GM23248 (cell line): ENCODE data around the gene PEX6. TPM values are rescaled to one million over a fixed set of nuclear protein-coding genes. Genes with fewer than 3 reads are reported as not detected.

Source experiments
- DNase-seq: peaks from one replicate; pipeline ENCODE4 v3.0.0-alpha.2; 2015
- H2AFZ ChIP-seq: fragments of 200-600 bp; sonication (generic); 2 replicates; pipeline ENCODE4 v1.6.1; 2016; ENCODE audit warnings: antibody characterized with exemption
- H3F3A ChIP-seq: fragments of 200-600 bp; sonication (generic); 2 replicates; pipeline ENCODE4 v1.6.1; 2016; ENCODE audit warnings: mild to moderate bottlenecking, antibody characterized with exemption, mixed run types; ENCODE audit not compliant: insufficient read depth
- H3K27ac ChIP-seq: fragments of 200-600 bp; sonication (generic); 2 replicates; pipeline ENCODE4 v1.5.1; 2016; ENCODE audit warnings: mild to moderate bottlenecking
- H3K27me3 ChIP-seq: fragments of 200-600 bp; sonication (generic); replicated peaks from 2 replicates; pipeline ENCODE4 v1.6.1; 2016; ENCODE audit warnings: mild to moderate bottlenecking; ENCODE audit not compliant: insufficient read depth
- H3K36me3 ChIP-seq: fragments of 200-600 bp; sonication (generic); 2 replicates; pipeline ENCODE4 v1.6.1; 2016; ENCODE audit warnings: low read depth, mild to moderate bottlenecking
- H3K4me1 ChIP-seq: fragments of 200-600 bp; sonication (generic); 2 replicates; pipeline ENCODE4 v1.6.1; 2016; ENCODE audit warnings: mild to moderate bottlenecking; ENCODE audit not compliant: insufficient read depth
- H3K4me2 ChIP-seq: fragments of 200-600 bp; sonication (generic); one replicate; pipeline ENCODE4 v1.6.1; 2016; ENCODE audit warnings: mild to moderate bottlenecking; ENCODE audit not compliant: unreplicated experiment
- H3K4me3 ChIP-seq: fragments of 200-600 bp; sonication (generic); 2 replicates; pipeline ENCODE4 v1.5.1; 2016; ENCODE audit warnings: mild to moderate bottlenecking
- H3K79me2 ChIP-seq: fragments of 200-600 bp; sonication (generic); 2 replicates; pipeline ENCODE4 v1.6.1; 2016; ENCODE audit warnings: mild to moderate bottlenecking; ENCODE audit not compliant: insufficient read depth
- H3K9ac ChIP-seq: fragments of 200-600 bp; sonication (generic); 2 replicates; pipeline ENCODE4 v1.6.1; 2016; ENCODE audit warnings: mild to moderate bottlenecking
- H3K9me2 ChIP-seq: fragments of 200-600 bp; sonication (generic); 2 replicates; pipeline ENCODE4 v1.6.1; 2016; ENCODE audit warnings: mixed run types, mild to moderate bottlenecking, moderate library complexity; ENCODE audit not compliant: insufficient read depth
- H3K9me3 ChIP-seq: fragments of 200-600 bp; sonication (generic); one replicate; pipeline ENCODE4 v1.6.1; 2017; ENCODE audit warnings: low read depth
- H4K20me1 ChIP-seq: fragments of 200-600 bp; sonication (generic); 2 replicates; pipeline ENCODE4 v1.6.0; 2016; ENCODE audit not compliant: insufficient read depth
- EZH2 ChIP-seq: fragments of 200-600 bp; sonication (generic); IDR thresholded peaks from 2 replicates; pipeline ENCODE4 v1.6.1; 2018; ENCODE audit warnings: antibody characterized with exemption, mild to moderate bottlenecking; ENCODE audit not compliant: insufficient read depth, poor library complexity, severe bottlenecking
- EZH2phosphoT487 ChIP-seq: fragments of 200-600 bp; sonication (generic); IDR thresholded peaks from 2 replicates; pipeline ENCODE4 v1.6.1; 2018; ENCODE audit warnings: antibody characterized with exemption, moderate library complexity, mild to moderate bottlenecking, low read depth; ENCODE audit not compliant: insufficient read depth
- WGBS, 2 experiments: methylation state at CpG; one replicate each; pipeline ENCODE4 v1.1.6; 2015 to 2017; ENCODE audit warnings: low lambda C conversion rate in 2 of 2, low coverage in 1 of 2; ENCODE audit errors: missing lambda C conversion rate in 2 of 2; 5-methylcytosine and 5-hydroxymethylcytosine counted together
- in situ Hi-C: fragments of 300-500 bp; cut with MboI; formaldehyde crosslinking; loops from 2 replicates; pipeline ENCODE4 v1.15.0; 2020
- polyA plus RNA-seq: library from polyadenylated mRNA; unstranded; fragments of >200 nt; fragmentation: Nextera tagmentation; extraction: Ambion mirVana; gene quantifications from 2 replicates; pipeline ENCODE4 v1.2.1, GENCODE V29; 2016
- total RNA-seq: library from RNA; depleted of rRNA; stranded (reverse); fragments of >200 nt; shearing (Covaris generic); gene quantifications from 2 replicates; pipeline ENCODE4 v1.2.3, GENCODE V29; 2014

Gene PEX6
- total and polyA plus RNA-seq, 2 experiments from 2014 or later = 12.5 to 44.2 TPM

GRCh38 chr6:42963855-42964605, 15.0 kb downstream of the PEX6 start:
- in situ Hi-C loops = no loop called here
- no peaks in the 10 kb centered on the region for H3K27me3 ChIP-seq
- 82 to 84% methylated on average over 7 to 9 of the region's 9 CpGs for WGBS, 2 experiments
- no peak overlapping the region for H2AFZ ChIP-seq
- no peaks in the 10 kb centered on the region for H3K36me3 ChIP-seq
- no peak overlapping the region for H3K9ac ChIP-seq
- no peak overlapping the region for H3K27ac ChIP-seq
- H4K20me1 ChIP-seq = no peaks in the 10 kb centered on the region
- 0 out of 2 replicates have a peak, but pooled peaks cover 4% of the 10 kb centered on the region for H3K4me1 ChIP-seq
- no peaks in the 10 kb centered on the region for H3K9me2 ChIP-seq
- H3F3A ChIP-seq = no peaks in the 10 kb centered on the region
- no peaks in the 10 kb centered on the region for H3K79me2 ChIP-seq
- peak; percentile 55 for DNase-seq
- no peak overlapping the region for H3K4me2 ChIP-seq
- H3K9me3 ChIP-seq = no peaks in the 10 kb centered on the region
- no peak overlapping the region for H3K4me3 ChIP-seq
- no peak for TF ChIP-seq EZH2phosphoT487

GRCh38 chr6:42963179-42963854, 15.7 kb downstream of the PEX6 start:
- Histone ChIP-seq H3K4me2 (no peak overlapping the region), H3K9ac (no peak overlapping the region)
- in situ Hi-C loops = no loop called here

GRCh38 chr6:42962502-42963178, 16.3 kb downstream of the PEX6 start:
- TF ChIP-seq EZH2phosphoT487 (no peak), EZH2 (no peak)
- no peaks in the 10 kb centered on the region for H4K20me1 ChIP-seq
- in situ Hi-C loops = no loop called here

More at GRCh38 chr6:42963179-42963854, 15.7 kb downstream of the PEX6 start:
- no peaks in the 10 kb centered on the region for H3K79me2 ChIP-seq
- H4K20me1 ChIP-seq = no peaks in the 10 kb centered on the region
- no peaks in the 10 kb centered on the region for H3K27me3 ChIP-seq
- H3K4me1 ChIP-seq = 0 out of 2 replicates have a peak, but pooled peaks cover 4% of the 10 kb centered on the region
- no peaks in the 10 kb centered on the region for H3K9me2 ChIP-seq
- no peak overlapping the region for H3K4me3 ChIP-seq
- TF ChIP-seq EZH2 (no peak), EZH2phosphoT487 (no peak)
- H3K36me3 ChIP-seq = no peaks in the 10 kb centered on the region
- H3K27ac ChIP-seq = no peak overlapping the region
- WGBS, 2 experiments = 81 to 84% methylated on average over 12 of the region's 12 CpGs
- H2AFZ ChIP-seq = no peak overlapping the region
- no peaks in the 10 kb centered on the region for H3F3A ChIP-seq
- no peak for DNase-seq
- H3K9me3 ChIP-seq = no peaks in the 10 kb centered on the region

GRCh38 chr6:42962096-42962495, 16.9 kb downstream of the PEX6 start:
- no peak overlapping the region for H2AFZ ChIP-seq
- H3K4me3 ChIP-seq = no peak overlapping the region
- no peaks in the 10 kb centered on the region for H3K9me3 ChIP-seq
- H3K27me3 ChIP-seq = no peaks in the 10 kb centered on the region
- no peaks in the 10 kb centered on the region for H3K79me2 ChIP-seq
- TF ChIP-seq EZH2 = no peak
- TF ChIP-seq EZH2phosphoT487 = no peak
- no peaks in the 10 kb centered on the region for H3K9me2 ChIP-seq
- no peak overlapping the region for H3K27ac ChIP-seq
- H3K4me1 ChIP-seq = 0 out of 2 replicates have a peak, but pooled peaks cover 4% of the 10 kb centered on the region
- H3F3A ChIP-seq = no peaks in the 10 kb centered on the region
- WGBS, 2 experiments = 86% methylated on average over 11 to 12 of the region's 12 CpGs
- H3K36me3 ChIP-seq = no peaks in the 10 kb centered on the region
- in situ Hi-C loops = no loop called here
- DNase-seq = no peak
- H3K9ac ChIP-seq = no peak overlapping the region
- H3K4me2 ChIP-seq = no peak overlapping the region
- no peaks in the 10 kb centered on the region for H4K20me1 ChIP-seq

More at GRCh38 chr6:42962502-42963178, 16.3 kb downstream of the PEX6 start:
- 0 out of 2 replicates have a peak, but pooled peaks cover 4% of the 10 kb centered on the region for H3K4me1 ChIP-seq
- WGBS, 2 experiments = 87 to 92% methylated on average over 13 of the region's 13 CpGs
- DNase-seq = no peak
- H3F3A ChIP-seq = no peaks in the 10 kb centered on the region
- H3K9me2 ChIP-seq = no peaks in the 10 kb centered on the region
- H3K9me3 ChIP-seq = no peaks in the 10 kb centered on the region
- no peak overlapping the region for H3K9ac ChIP-seq
- no peak overlapping the region for H3K4me2 ChIP-seq
- H3K36me3 ChIP-seq = no peaks in the 10 kb centered on the region
- no peaks in the 10 kb centered on the region for H3K27me3 ChIP-seq
- no peak overlapping the region for H3K4me3 ChIP-seq
- no peak overlapping the region for H3K27ac ChIP-seq
- H3K79me2 ChIP-seq = no peaks in the 10 kb centered on the region
- no peak overlapping the region for H2AFZ ChIP-seq
